Limb (tissue), 2 donors: ENCODE measurements around the gene AKNA.

Source experiments
- DNase-seq, 2 donors: peaks; one replicate each; pipeline ENCODE4 v3.0.0-alpha.2; 2016; ENCODE audit errors: extremely low spot score in 2 of 2

Gene AKNA

DNA sequence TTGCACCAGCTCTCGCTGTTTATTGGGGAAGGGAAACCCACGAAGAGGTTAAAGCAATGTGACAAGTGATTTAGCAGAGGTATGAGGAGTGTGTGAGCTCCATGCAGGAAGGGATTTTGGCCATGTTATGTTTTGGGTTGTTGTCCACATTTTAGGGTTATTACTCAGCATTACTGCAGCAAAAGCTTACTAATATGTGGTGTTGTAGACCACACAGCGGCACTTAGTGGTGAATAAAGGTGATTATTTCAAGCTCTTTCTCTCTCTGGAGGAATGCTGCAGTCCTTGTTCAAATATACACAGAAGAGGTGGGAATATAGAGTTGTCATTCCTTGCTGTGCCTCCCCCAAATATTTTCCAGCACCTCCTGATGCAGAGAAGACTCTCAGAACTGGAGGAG, 29.7 kb upstream of the AKNA start:
- no peak for DNase-seq

DNA sequence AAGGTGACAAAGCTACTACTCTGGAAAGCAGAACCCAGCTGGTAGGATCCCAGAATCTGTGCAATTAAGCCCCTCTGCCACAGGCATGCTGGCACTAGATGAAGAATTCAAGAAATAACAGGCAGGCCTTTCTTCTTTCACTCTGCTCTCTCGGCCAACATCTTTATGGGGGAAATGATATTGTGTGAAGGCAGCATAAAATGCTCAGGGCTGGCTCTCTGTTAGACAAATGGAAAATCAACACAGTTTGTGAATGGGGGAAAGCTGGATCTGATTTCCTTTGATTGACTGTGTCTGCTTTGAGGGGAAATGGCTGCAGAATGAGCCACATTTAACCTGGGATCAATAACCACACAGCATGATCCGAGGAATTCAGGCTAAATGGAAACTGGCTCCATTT, 29.1 kb upstream of the AKNA start:
- no peak for DNase-seq

DNA sequence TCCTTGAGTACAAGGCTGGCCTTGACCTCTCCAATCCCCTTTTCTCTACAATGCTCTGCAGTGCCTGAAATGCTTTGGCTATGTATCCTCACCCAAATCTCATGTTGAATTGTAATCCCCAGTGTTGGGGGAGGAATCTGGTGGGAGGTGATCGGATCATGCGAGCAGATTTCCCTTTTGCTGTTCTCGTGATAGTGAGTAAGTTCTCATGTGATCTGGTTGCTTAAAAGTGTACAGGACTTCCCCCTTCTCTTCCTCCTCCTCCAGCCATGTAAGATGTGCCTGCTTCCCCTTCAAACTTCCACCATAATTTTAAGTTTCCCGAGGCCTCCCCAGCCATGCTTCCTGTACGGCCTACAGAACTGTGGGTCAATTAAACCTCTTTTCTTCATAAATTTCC, 28.5 kb upstream of the AKNA start:
- DNase-seq, result no peak

DNA sequence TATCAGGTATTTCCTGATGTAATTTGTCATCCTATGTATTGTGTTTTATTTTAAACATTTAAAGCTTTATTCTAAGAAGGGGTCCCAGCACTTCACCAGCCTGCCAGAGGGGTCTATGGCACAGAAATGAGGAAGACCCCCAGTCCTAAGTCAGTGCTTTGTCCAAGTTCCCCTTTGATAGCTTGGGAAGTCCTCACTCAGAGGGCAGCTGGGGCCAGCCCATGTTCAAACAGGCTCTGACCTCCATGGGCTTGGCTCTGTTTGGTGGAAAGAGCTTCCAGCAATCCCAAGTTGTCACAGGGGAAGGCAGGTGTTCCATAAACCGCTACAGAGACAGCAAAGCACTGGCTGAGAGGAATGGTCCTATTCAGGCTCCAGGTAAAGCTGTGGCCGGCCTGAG, 26.6 kb upstream of the AKNA start:
- DNase-seq, result no peak

DNA sequence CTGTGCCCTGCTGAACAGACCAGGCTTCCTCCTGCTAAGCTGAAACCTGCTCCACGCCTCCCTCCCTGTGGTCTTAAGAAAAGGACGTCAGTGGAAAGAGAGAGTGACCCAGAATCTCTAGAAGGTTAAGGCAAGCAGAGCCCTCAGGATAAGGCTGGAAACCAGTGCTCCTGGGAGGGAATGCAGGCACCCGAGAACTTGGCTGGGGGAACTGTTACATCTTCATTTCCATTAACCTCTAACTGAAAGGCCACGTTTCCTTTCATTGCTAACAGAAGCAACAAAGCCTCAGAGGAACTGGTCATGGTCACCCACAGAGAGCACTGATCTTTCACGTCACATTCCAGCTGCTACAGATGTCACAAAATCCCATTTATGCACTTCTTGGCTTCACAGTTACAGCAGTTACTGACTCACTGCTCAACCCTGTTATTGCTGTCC, 26.1 kb upstream of the AKNA start:
- DNase-seq, result no peak

DNA sequence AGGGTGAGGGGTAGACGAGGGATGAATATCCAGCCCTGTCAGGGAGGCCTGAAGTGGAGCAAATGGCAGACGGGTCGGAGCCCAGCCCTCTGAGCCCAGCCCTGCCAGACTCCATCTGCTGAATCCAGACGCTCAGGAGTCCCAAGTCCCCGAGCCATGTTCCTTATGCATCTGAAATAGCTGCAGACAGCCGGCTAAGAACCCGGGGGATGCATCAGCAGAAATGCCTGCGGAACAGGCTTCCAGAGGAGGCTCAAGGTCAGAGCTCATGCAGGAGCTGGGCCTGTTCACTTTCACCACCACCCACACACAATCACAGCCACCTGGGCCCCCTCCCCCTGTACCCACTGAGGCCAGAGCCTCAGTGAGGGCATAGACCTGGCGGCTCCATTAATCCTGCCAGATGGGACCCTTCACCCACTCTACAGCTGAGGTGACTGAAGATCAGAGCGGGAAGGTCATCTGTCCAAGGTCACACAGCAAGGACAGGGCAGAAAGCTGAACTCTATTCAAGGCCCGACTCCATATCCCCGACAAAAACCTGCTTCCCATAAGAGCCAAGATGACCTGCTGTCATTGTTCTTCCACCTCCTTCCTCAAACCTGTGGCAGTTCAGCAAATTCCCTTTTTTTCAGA, 24.4 kb upstream of the AKNA start:
- DNase-seq, result no peak

DNA sequence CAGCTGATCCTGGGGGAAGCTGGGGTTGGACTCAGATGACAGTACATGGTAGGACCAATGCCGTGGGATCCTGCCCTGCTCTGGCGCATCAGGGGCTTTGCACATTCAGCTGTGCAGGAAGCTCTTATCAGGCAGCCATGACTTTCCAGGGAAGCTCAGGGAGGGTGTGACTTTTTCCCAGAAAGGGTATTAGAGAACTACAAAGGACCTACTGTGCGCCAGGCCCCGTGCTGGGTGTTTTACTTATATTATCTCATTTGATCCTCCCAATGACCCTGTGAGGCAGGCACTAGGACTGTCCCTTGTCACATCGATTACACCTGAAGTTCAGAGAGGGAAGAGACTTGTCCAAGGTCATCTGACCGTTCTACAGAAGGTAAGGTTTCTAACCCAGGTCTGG, 23.7 kb upstream of the AKNA start:
- DNase-seq, result no peak

DNA sequence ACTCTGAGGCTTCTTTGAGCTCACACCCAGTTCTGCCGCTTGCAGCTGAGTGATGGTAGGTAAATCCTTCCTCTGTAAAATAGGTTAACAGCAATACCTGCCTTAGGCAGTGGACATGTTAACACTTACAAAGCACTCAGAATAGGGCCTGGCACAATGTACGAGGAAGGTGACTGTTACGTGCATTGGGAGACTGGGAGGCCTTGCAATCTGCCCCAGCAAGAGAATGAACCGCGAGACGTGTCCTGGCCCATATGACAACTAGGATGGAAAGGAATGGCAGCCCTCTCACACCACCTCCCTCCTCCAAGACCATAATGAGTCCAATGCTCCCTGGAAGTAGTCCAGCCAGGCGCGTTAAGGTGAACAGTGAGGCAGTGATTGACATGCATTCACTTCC, 23.1 kb upstream of the AKNA start:
- no peak for DNase-seq

DNA sequence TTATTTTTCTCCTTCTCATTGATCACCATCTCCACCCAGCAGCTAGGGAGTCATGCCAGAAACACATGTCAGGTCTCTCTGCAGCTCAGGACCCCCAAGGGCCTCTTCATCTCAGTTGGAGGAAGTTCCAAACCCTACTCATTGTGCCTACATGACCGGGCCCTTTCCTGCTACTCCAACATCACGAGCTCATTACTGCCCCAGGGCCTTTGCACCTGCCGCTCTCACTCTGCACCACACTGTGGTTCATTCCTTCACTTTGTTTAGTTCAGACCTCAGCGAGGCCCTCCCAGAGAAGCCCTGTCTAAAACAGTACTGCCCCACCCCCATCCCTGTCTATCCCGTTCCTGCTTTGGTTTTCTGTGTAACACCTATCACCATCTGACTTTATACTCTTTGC, 22.1 kb upstream of the AKNA start:
- no peak for DNase-seq

DNA sequence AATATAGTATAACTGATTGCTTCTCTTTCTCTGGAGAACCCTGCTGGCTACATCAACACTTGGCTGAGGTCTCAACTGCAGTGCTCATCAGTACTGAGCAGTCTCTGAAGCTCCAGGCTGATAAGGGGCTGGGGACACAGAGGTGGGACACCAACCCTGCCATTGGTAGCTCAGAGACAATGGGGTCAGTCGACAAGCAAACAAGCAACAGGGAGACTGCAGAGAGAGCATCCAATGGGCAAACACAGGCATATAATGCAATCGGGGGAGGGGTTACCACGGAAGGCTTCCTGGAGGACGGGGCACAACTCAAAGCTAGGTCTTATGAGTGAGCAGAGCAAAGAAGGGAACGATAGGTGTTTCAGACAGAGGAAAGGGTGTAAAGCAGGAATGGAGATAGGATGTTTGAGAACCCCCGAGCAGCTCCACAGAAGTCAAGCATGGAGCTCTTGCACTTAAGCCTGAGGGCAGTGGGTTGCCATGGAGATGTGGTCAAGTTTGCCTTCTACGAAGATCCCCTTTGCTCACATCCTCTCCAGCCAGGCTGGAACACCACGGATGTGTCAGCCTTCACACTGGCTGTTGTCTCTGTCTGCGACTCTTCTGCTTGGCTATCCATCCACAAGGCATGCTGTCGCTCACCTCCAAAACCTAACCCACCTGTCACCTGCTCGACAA, 21.5 kb upstream of the AKNA start:
- DNase-seq, result no peak

DNA sequence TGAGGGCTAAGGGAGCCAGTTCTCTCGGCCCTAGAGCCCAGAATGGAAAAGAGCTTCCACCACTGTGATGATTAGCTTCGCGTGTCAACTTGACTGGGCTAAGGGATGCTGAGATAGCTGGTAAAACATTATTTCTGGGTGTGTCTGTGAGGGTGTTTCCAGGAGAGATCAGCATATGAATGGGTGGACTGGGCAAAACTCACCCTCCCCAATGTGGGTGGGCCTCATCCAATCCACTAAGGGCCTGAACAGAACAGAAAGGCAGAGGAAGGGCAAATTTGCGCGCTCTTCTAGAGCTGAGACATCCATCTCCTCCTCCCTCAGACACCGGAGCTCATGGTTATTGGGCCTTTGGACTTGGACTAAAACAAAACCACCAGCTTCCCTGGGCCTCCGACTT, 20.9 kb upstream of the AKNA start:
- no peak for DNase-seq

DNA sequence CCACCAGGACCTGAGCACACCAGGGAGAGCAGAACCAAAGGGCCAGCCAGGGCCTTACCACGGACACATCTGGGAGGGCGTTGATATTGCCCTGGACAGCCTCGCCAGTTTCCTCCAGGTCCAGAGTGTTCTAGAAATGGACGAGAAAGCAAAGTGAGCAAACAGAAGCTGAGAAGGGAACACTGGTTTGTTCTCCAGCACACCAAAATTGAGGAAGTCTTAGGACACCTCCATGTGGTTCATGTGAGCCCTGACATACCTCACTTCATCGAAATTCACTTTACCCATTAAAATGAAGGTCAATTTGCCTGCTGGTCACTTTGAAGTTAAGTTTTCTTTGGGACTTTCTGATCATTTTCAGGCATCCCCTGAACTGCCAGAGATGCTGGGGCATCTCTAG, 20.1 kb upstream of the AKNA start:
- no peak for DNase-seq

DNA sequence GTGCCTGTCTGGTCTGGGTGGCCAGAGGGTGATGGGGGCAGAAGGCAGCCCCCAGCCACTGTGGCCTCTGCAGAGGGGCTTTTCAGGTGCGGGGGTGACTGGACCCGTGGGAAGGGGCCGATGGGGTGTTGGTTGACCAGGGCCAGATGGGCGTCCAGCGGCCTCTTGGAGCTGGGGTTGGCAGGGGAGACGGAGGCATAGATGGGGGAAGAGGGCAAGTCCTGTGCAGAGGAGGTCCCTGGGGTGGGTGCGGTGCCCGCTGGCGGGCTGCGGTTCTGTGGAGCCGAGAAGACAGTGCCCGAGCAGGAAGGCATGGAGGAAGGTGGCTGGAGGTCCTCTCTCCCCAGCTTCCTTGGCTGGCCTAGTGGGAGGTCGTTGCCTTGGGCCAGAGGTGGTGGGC, 18.7 kb upstream of the AKNA start:
- no peak for DNase-seq

DNA sequence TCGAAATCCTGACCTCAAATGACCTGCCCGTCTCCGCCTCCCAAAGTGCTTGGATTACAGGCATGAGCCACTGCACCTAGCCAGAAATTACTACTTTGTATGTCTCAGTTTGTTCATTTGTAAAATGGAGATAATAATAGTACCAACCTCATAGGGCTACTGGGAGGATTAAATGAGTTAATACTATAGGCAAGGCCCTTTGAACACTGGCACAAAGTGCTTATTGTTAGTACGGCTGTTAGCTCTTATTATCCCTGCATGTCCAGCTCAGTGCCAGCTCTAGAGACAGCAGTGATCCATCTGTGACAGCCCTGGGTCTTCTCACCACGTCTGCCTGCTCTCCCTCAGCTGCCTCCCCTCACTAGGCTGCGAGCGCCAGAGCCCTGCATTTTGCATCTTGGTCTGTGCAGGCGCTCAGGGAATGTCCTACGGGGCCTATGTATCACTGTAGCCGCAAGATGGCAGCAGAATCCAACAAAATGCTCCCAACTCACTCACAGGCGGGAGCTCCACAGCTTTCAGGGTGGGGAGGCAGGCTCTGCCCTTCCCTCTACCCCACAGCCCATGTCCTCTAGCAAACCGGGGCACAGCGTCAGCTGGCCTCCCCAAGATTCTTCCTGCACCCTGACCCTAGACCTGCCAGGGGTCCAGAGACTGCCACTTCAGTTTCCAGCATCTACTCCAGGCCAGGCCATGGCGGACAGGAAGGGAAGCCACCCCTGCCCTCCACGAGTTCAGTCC, 17.7 kb upstream of the AKNA start:
- DNase-seq, result peak; percentile 81 to 86

DNA sequence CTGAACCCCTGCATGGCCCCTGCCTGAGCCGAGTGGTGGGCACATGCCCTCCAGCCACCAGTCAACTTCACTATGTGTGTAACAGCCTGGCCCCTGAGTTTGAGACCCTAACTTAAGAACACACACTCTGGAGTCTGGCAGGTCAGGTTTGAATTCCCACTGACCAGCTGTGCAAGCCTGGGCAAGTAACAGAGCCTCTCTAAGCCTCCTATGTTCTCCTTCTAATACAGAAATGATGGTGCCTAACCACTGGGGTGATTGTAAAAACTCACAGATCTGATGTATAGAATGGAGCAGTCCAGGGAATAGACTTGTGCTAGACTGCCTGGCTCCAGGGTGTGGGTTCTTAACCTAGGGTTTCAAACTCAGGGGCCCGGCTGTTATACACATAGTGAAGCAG, 16.7 kb upstream of the AKNA start:
- no peak for DNase-seq

DNA sequence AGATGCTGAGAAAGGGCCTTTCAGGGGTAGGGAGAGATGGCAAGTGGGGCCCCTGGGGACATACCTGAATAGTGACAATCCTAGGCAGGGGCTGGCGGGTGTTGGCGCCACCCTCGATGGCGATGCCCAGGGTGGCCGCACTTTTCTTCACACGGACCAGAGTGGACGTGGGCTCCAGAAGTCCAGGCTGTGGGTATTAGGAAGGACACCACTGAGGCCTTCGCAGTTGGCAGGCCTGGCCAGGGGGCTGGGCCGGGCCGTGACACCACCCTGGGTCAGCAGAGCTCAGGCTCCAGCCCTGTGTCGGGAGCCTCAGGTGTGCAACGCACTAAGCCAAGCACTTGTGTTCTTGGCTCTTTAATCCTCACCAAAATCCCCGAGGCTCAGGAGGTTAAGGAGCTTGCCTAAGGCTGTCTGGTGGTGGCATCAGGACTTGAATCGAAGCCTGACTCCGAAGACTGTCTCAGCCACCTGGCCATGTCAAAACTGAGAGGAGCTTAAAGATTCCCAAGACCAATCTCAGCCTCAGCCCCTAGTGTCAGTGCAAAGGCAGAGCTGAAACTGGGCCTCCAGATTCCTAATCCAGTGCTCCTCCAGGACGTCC, 15.5 kb upstream of the AKNA start:
- DNase-seq, result no peak

DNA sequence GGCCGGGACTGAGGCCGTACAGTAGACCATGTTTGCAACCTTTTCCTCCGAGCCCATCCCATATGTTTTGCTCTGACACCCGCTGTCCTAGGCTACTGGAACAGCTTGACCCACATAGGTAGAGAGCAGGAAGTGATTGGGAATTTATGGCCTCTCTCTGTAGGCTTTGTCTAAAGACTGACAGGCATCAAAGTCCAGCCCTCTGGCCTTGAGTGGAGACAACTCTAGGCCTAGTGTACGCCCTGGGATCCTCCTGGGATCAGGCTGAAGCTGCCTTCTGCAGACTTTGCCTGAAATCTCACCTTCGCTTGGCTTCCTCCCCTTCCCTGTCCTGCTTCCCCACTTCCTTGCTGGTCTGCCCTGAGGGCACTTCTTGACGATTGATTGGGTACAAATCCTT, 13.6 kb upstream of the AKNA start:
- no peak for DNase-seq

DNA sequence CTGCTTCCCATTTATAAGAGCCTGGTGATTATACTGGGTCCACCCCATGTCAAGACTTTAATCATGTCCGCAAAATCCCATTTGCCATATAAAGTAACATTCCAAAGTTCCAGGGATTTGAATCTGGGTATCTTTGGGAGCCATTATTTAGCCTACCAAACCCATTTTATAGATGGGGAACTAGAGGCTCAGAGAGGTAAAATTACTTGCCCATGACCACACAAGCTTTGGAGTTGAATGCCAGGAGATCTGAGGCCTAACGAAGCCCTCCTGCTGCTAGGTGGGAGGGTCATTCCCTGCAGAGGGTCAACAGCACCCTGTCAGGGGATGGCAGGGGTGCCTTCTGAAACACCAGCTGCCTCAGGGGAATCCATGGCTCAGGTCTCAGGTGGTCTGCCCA, 13.0 kb upstream of the AKNA start:
- no peak for DNase-seq

DNA sequence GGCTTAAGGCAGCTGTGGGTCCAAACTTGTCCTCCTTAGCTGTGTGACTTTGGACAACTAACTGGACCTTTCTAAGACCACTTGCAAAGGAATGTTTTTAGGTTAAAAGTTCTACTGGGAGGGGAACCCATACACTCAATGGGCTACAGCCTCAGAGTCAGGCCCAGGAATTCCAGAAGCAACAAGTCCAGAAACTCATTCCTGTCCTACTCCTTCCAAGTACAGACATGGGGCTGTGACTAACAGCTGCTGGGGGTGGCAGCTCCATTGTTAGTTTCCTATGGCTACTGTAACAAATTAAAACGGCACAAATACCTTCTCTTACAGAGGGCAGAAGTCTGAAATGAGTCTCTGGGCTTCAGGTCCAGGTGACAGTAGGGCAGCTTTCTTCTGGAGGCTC, 12.4 kb upstream of the AKNA start:
- no peak for DNase-seq

DNA sequence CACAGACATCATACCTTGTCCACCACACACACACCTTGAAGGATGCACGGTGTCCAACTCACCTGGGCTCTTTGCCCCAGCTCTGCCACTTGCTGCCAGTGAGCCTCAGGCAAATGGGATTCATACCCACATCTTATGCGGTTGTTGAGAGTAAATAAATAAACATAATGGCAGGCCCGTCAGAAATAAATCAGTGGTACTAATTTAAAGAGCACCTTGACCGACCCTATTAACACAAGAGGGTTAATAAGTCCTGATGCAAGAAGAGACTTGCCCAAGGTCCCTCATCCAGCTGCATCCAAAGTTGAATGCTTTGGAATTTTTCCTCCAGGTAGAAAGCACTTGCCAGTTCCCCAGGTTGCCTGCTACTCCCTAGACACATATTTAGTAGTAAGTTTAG, 11.6 kb upstream of the AKNA start:
- DNase-seq, result no peak

DNA sequence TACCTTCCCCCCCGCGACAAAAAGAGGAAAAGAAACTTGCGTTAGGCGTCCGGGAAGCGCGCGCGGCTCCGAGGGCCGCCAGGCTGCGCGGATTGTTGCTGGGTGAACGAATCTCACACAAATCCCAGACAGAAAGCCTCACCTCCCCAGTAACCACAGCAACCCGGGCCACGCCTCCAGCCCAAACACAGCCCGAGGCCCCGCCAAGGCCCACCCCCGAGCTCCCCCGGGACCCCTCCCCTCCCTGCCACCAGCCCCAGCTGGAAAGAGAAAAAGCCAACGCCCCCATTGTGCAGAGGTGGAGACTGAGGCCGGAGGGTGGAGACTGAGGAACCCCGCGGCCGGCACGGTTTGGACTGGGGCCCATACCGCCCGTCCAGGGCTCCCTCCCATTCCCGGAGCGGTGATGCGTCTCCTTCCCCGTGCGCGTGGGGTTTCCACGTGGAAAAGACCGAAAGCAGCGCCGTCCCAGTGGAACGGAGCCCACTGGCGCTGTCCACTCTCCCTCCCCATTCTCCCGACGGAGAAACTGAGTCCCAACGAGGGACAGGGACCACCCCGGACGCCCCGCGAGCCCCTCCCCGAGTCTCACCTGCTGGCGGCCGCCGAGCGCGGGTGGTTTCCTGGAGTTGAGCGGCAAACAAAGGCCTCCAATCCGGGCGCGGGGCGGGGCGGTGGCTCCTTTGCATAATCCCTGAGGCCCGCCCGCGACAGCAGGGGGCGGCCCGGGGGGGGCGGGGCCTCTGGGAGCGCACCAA, 10.2 kb upstream of the AKNA start:
- peak; percentile 88 to 95 for DNase-seq
